Kidney (tissue), 14 donors: ENCODE measurements around the gene MFRP. TPM values are rescaled to one million over a fixed set of nuclear protein-coding genes. Genes with fewer than 3 reads are reported as not detected.

Experiments used
- DNase-seq, 5 donors: peaks; one replicate each; pipeline ENCODE4 v3.0.0-alpha.2; 2013 to 2020
- FAIRE-seq: peaks from 2 replicates; lab custom pipeline; 2012; peaks lifted over from hg19 to GRCh38; lab: Jason Lieb, UNC
- H3K27ac ChIP-seq, 2 donors: one replicate each; pipeline ENCODE4 v1.7.0; 2013; ENCODE audit warnings: low read depth in 2 of 2, low read length in 2 of 2, inconsistent platforms in 1 of 2
- H3K27me3 ChIP-seq: one replicate; pipeline ENCODE4 v1.7.1; 2013; ENCODE audit warnings: low read length, inconsistent platforms; ENCODE audit not compliant: control insufficient read depth, insufficient read depth
- H3K36me3 ChIP-seq, 3 donors: one replicate each; pipeline versions ENCODE4 v1.7.0 to v1.7.1; 2013; ENCODE audit warnings: low read length in 3 of 3, control low read depth in 1 of 3, inconsistent platforms in 1 of 3; ENCODE audit not compliant: insufficient read depth in 3 of 3, control insufficient read depth in 2 of 3
- H3K4me1 ChIP-seq, 3 donors: one replicate each; pipeline versions ENCODE4 v1.7.0 to v1.7.1; 2013; ENCODE audit warnings: low read length in 3 of 3, inconsistent platforms in 1 of 3, low read depth in 1 of 3; ENCODE audit not compliant: control insufficient read depth in 2 of 3, insufficient read depth in 2 of 3
- H3K4me3 ChIP-seq, 3 donors: one replicate each; pipeline versions ENCODE4 v1.7.0 to v1.8.1; 2013; ENCODE audit warnings: low read length in 3 of 3, control low read depth in 1 of 3, inconsistent platforms in 1 of 3
- H3K9ac ChIP-seq, 3 donors: one replicate each; pipeline versions ENCODE4 v1.7.0 to v1.7.1; 2013; ENCODE audit warnings: low read length in 3 of 3, control low read depth in 1 of 3, inconsistent platforms in 1 of 3
- H3K9me3 ChIP-seq, 3 donors: one replicate each; pipeline versions ENCODE4 v1.7.0 to v1.7.1; 2013; ENCODE audit warnings: low read length in 3 of 3, control low read depth in 1 of 3, inconsistent platforms in 1 of 3; ENCODE audit not compliant: control insufficient read depth in 2 of 3, insufficient read depth in 1 of 3
- intact Hi-C: fragments of 100-400 bp; cut with DNase I; formaldehyde crosslinking; loops from one replicate; pipeline ENCODE4 v1.11.1; 2022
- polyA plus RNA-seq: library from polyadenylated mRNA; stranded (reverse); fragments of 350-450 nt; fragmentation: Illumina TruSeq; extraction: RNeasy Lipid Tissue Mini Kit (QIAGEN cat#74804); gene quantifications from one replicate; pipeline ENCODE4 v1.2.3, GENCODE V29; 2014; ENCODE audit warnings: low read depth, low replicate concordance; ENCODE audit not compliant: insufficient read depth
- total RNA-seq: library from RNA; stranded (reverse); fragmentation: NEBNext Ultra II Directional; extraction: Animal tissue kit (Norgen Biotek cat#: 25700); gene quantifications from one replicate; pipeline ENCODE4 v1.2.1, GENCODE V29; 2021
- TF ChIP-seq, protein P1 (sequence below): IDR thresholded peaks from 3 replicates; pipeline ENCODE4 v1.5.1; 2012; ENCODE audit warnings: mild to moderate bottlenecking, moderate library complexity, borderline replicate concordance; ENCODE audit not compliant: insufficient read depth; ENCODE audit errors: extremely low read depth
- donor health status: control.
- donor health status: control.
- donor health status: control.
- donor health status: control.
- donor health status: control.
- donor health status: DM: yes; HTN: yes; CAD: no.
- donor health status: Normal renal cell carcinoma (clear cell type).

Gene MFRP
- total and polyA plus RNA-seq, 2 donors from 2014 or later = not detected

DNA sequence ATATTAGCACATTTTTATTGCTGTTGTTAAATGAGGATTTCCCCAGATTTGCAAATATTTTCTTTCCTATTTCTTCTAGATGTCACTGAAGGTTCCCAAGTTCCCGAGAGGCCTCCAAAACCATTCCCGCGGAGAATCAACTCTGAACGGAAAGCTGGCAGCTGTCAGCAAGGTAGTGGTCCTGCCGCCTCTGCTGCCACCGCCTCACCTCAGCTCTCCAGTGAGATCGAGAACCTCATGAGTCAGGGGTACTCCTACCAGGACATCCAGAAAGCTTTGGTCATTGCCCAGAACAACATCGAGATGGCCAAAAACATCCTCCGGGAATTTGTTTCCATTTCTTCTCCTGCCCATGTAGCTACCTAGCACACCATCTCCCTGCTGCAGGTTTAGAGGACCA, 47.1 kb downstream of the MFRP start:
- H3K4me3 ChIP-seq = no peak overlapping the region
- peaks cover 6 to 28% (median 28%) of the 10 kb centered on the region in 3 donors for H3K36me3 ChIP-seq
- FAIRE-seq = no peak

DNA sequence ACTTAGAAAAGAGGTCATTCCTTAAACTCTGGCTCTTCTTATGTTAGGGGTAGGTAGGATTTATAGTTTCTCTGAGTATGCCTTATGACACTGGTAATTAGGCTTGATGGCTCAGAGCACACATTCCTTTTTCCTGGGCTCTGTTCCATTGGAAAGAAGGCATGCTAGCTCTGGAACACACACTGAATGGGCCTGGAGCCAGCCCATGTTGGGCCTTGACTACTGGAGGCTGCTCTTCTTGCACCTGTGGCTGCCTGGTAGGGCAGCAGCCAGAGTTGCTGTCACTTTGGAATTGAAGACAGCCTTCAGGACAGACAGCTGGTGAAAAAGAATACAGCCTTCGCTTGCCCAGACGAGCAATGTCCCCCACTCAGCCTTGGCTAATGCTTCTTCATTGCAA, 47.8 kb downstream of the MFRP start:
- Histone ChIP-seq H3K9me3 (no peaks in the 10 kb centered on the region), H3K9ac (no peak overlapping the region), H3K27me3 (no peaks in the 10 kb centered on the region), H3K27ac (no peak overlapping the region), H3K36me3 (peaks cover 6 to 28% (median 25%) of the 10 kb centered on the region in 3 donors), H3K4me3 (no peak overlapping the region), H3K4me1 (no peaks in the 10 kb centered on the region)
- DNase-seq (no peak), FAIRE-seq (no peak)
- TF ChIP-seq, protein P1, sequence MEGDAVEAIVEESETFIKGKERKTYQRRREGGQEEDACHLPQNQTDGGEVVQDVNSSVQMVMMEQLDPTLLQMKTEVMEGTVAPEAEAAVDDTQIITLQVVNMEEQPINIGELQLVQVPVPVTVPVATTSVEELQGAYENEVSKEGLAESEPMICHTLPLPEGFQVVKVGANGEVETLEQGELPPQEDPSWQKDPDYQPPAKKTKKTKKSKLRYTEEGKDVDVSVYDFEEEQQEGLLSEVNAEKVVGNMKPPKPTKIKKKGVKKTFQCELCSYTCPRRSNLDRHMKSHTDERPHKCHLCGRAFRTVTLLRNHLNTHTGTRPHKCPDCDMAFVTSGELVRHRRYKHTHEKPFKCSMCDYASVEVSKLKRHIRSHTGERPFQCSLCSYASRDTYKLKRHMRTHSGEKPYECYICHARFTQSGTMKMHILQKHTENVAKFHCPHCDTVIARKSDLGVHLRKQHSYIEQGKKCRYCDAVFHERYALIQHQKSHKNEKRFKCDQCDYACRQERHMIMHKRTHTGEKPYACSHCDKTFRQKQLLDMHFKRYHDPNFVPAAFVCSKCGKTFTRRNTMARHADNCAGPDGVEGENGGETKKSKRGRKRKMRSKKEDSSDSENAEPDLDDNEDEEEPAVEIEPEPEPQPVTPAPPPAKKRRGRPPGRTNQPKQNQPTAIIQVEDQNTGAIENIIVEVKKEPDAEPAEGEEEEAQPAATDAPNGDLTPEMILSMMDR = no peak
- intact Hi-C loops = no loop called here

More for the DNA sequence above, 47.1 kb downstream of the MFRP start:
- intact Hi-C loops = no loop called here
- no peaks in the 10 kb centered on the region for H3K27me3 ChIP-seq
- no peaks in the 10 kb centered on the region for H3K4me1 ChIP-seq
- H3K9ac ChIP-seq = no peak overlapping the region
- no peak for DNase-seq
- TF ChIP-seq, protein P1 = no peak
- no peak overlapping the region for H3K27ac ChIP-seq
- no peaks in the 10 kb centered on the region for H3K9me3 ChIP-seq

DNA sequence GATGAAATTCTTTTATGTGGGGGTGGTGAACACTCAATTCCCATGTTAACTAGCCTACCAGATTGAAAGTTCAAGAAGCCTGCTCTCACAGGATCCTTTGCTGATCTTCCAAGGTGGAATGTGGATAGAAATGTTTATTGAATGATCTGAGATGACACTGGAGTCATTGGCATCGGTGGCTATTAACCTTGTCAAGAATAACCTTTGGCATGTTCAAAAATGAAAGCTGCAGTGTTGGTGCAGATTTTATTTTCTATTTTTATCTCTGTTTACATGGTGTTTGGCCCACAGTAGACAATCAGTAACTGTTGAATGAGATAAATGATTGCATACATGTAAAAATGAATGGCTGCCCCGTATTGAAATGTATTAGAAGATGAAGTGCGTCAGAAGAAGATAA, 48.6 kb downstream of the MFRP start:
- no peaks in the 10 kb centered on the region for H3K9me3 ChIP-seq
- no peak overlapping the region for H3K4me3 ChIP-seq
- no peaks in the 10 kb centered on the region for H3K4me1 ChIP-seq
- intact Hi-C loops = no loop called here
- DNase-seq (peak in 1 of 5 donors; percentile 17), FAIRE-seq (no peak)
- no peaks in the 10 kb centered on the region for H3K27me3 ChIP-seq
- no peak overlapping the region for H3K27ac ChIP-seq
- TF ChIP-seq, protein P1 = no peak
- H3K9ac ChIP-seq = no peak overlapping the region
- H3K36me3 ChIP-seq = peaks cover 2 to 28% (median 25%) of the 10 kb centered on the region in 3 donors

DNA sequence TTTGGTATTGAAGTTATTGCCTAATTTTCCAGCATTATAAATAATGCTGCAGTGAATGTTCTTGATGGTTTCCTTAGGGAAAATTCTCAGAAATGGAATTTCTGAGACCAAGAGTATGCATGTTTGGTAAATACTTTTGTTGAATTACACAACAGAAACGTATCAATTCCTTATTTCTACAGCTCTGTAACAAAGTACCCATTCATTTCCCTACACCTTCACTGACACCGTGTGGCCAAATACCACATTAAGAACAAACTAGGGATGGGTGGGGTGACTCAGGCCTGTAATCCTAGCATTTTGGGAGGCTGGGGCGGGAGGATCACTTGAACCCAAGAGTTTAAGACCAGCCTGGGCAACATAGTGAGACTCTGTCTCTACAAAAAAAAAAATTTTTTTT, 51.3 kb downstream of the MFRP start:
- Histone ChIP-seq H3K36me3 (peaks cover 2 to 23% (median 15%) of the 10 kb centered on the region in 3 donors), H3K27ac (no peak overlapping the region), H3K27me3 (no peaks in the 10 kb centered on the region), H3K4me3 (no peak overlapping the region), H3K9me3 (no peaks in the 10 kb centered on the region), H3K9ac (no peak overlapping the region), H3K4me1 (no peaks in the 10 kb centered on the region)
- FAIRE-seq = no peak
- intact Hi-C loops = no loop called here
- TF ChIP-seq, protein P1 = no peak
- no peak for DNase-seq
